HCT116 (cell line): ENCODE data around the gene BRDT.

ENCODE experiments used
- ATF3 ChIP-seq: IDR thresholded peaks from 2 replicates; pipeline ENCODE4 v1.6.1; 2012
- CTCF ChIP-seq, 3 experiments: fragments of 200-600 bp in 1 of 3; sonication (generic) in 1 of 3; IDR thresholded peaks in 2 of 3; conservative IDR thresholded peaks in 1 of 3; 2 replicates each; pipeline ENCODE4 v1.5.1; 2012 to 2017; ENCODE audit warnings: low read depth in 2 of 3, low read length in 2 of 3, antibody characterized with exemption in 1 of 3, borderline replicate concordance in 1 of 3, control low read depth in 1 of 3, mild to moderate bottlenecking in 1 of 3, mixed read lengths in 1 of 3, mixed run types in 1 of 3, moderate library complexity in 1 of 3; ENCODE audit not compliant: insufficient read depth in 1 of 3
- ELF1 ChIP-seq: IDR thresholded peaks from 2 replicates; pipeline ENCODE4 v1.6.1; 2012; ENCODE audit warnings: low read depth, borderline replicate concordance
- EZH2phosphoT487 ChIP-seq: fragments of 200-600 bp; IDR thresholded peaks from 2 replicates; pipeline ENCODE4 v1.6.1; 2018; ENCODE audit warnings: antibody characterized with exemption, borderline replicate concordance
- JUND ChIP-seq: IDR thresholded peaks from 2 replicates; pipeline ENCODE4 v1.6.1; 2012
- MAX ChIP-seq: IDR thresholded peaks from 2 replicates; pipeline ENCODE4 v1.6.1; 2012
- REST ChIP-seq: IDR thresholded peaks from 2 replicates; pipeline ENCODE4 v1.6.1; 2012; ENCODE audit warnings: low read depth
- YY1 ChIP-seq: IDR thresholded peaks from 2 replicates; pipeline ENCODE4 v1.6.1; 2011; ENCODE audit warnings: low read length, low read depth, moderate library complexity, mild to moderate bottlenecking; ENCODE audit not compliant: insufficient replicate concordance; ENCODE audit errors: extremely low read depth
- ZNF274 ChIP-seq: fragments of 200-500 bp; sonication (Bioruptor generic); IDR thresholded peaks from 2 replicates; pipeline ENCODE4 v1.6.1; 2014; ENCODE audit warnings: mild to moderate bottlenecking, low read depth, low read length, inconsistent platforms

- TF ChIP-seq REST (no peak), EZH2phosphoT487 (no peak), CTCF (IDR thresholded peaks at IDR 0.05 in 2 of 3, conservative IDR thresholded peaks at IDR 0.05 in 1 of 3; ENCODE audit: borderline replicate concordance in 1 of 3, insufficient read depth in 1 of 3, low read depth in 2 of 3, low read length in 2 of 3) (no peak), YY1 (no peak), ELF1 (no peak), JUND (no peak), MAX (no peak), ATF3 (no peak), ZNF274 (no peak)
Measured at GRCh38 chr1:91993256-91993655, 44.1 kb downstream of the BRDT start.
